Fibroblast of lung (primary cell): ENCODE measurements around the gene ZNF334. TPM values are rescaled to one million over a fixed set of nuclear protein-coding genes. Genes with fewer than 3 reads are reported as not detected.

Experiments
- DNase-seq, 2 donors: peaks; one replicate each; pipeline versions ENCODE4 v3.0.0 to v3.0.0-alpha.2; 2010; ENCODE audit warnings: low read depth in 2 of 2
- H2AFZ ChIP-seq: 2 replicates; pipeline ENCODE4 v1.5.1; 2012; ENCODE audit warnings: low read length, control low read depth, inconsistent platforms
- H3K27ac ChIP-seq: 2 replicates; pipeline ENCODE4 v1.5.1; 2011; ENCODE audit warnings: low read length, control low read depth; ENCODE audit not compliant: insufficient read depth
- H3K27me3 ChIP-seq: 2 replicates; pipeline ENCODE4 v1.5.1; 2011; ENCODE audit warnings: mild to moderate bottlenecking, low read length; ENCODE audit not compliant: control insufficient read depth, insufficient read depth
- H3K36me3 ChIP-seq: 2 replicates; pipeline ENCODE4 v1.5.1; 2011; ENCODE audit warnings: low read length; ENCODE audit not compliant: control insufficient read depth, insufficient read depth
- H3K4me1 ChIP-seq: 2 replicates; pipeline ENCODE4 v1.5.1; 2011; ENCODE audit warnings: low read length; ENCODE audit not compliant: control insufficient read depth, insufficient read depth; ENCODE audit errors: extremely low read depth
- H3K4me2 ChIP-seq: 2 replicates; pipeline ENCODE4 v1.5.1; 2011; ENCODE audit warnings: low read length, control low read depth; ENCODE audit not compliant: insufficient read depth; ENCODE audit errors: extremely low read depth
- H3K4me3 ChIP-seq, 4 experiments: fragments of 200-600 bp in 1 of 4; sonication (generic) in 1 of 4; replicated peaks in 1 of 4; 2 replicates each; pipeline ENCODE4 v1.5.1; 2011 to 2016; ENCODE audit warnings: low read length in 4 of 4, low read depth in 3 of 4, mild to moderate bottlenecking in 3 of 4, control low read depth in 2 of 4, inconsistent platforms in 1 of 4, mixed read lengths in 1 of 4; ENCODE audit not compliant: insufficient read depth in 1 of 4; ENCODE audit errors: control extremely low read depth in 1 of 4
- H3K79me2 ChIP-seq: 2 replicates; pipeline ENCODE4 v1.5.1; 2012; ENCODE audit warnings: mild to moderate bottlenecking, low read length, inconsistent platforms; ENCODE audit not compliant: control insufficient read depth, insufficient read depth
- H3K9ac ChIP-seq: 2 replicates; pipeline ENCODE4 v1.5.1; 2011; ENCODE audit warnings: mild to moderate bottlenecking, low read length, control low read depth; ENCODE audit not compliant: insufficient read depth
- H3K9me3 ChIP-seq: 2 replicates; pipeline ENCODE4 v1.5.1; 2012; ENCODE audit warnings: low read depth, low read length; ENCODE audit not compliant: control insufficient read depth, insufficient read depth
- H4K20me1 ChIP-seq: 2 replicates; pipeline ENCODE4 v1.5.1; 2011; ENCODE audit warnings: low read length; ENCODE audit not compliant: control insufficient read depth, insufficient read depth; ENCODE audit errors: extremely low read depth
- EZH2 ChIP-seq: IDR thresholded peaks from 2 replicates; pipeline ENCODE4 v1.5.1; 2012; ENCODE audit warnings: low read length, control low read depth, mild to moderate bottlenecking; ENCODE audit errors: missing control alignments
- polyA plus RNA-seq, 2 donors: library from polyadenylated mRNA; depleted of rRNA in 1 of 2; stranded (reverse) in 1 of 2; unstranded in 1 of 2; fragments of >200 nt; gene quantifications; 2 replicates each; pipeline ENCODE4 v1.2.1, GENCODE V29; 2011 to 2012; ENCODE audit warnings: missing spikeins in 1 of 2
- total RNA-seq: library from RNA; depleted of rRNA; stranded (reverse); fragments of >200 nt; gene quantifications from 2 replicates; pipeline ENCODE4 v1.2.1, GENCODE V29; 2014
- TF ChIP-seq, protein P1 (sequence below), 2 donors: IDR thresholded peaks in 1 of 2; conservative IDR thresholded peaks in 1 of 2; 1 replicate in 1 of 2; 2 replicates in 1 of 2; pipeline ENCODE4 v1.5.1; 2011 to 2012; ENCODE audit warnings: low read length in 2 of 2, control low read depth in 1 of 2, inconsistent platforms in 1 of 2, low read depth in 1 of 2, mild to moderate bottlenecking in 1 of 2

ZNF334 gene
- total and polyA plus RNA-seq, 2 donors (not counting 1 experiment from before 2014, with no cell fraction given): 0.99 to 7.9 TPM

DNA sequence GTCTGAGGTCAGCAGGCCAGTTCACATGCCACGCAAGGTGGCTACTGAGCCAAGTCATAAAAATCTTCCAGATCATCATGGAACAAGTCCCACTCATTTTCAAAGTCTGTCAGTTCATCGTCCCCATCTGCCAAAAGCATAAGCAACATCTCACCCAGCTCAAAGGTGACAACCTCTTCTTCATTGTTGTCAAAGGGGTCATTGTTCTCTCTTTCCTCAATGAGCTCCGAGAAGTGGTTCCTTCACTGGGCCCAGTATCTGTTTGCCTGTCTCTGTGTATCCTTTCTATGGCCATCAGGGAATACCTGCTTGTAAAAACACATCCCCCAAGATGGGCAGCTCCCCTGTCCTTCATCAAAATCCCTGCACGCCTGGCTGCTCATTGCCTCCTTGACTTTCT, 49.5 kb downstream of the ZNF334 start:
- H3K36me3 ChIP-seq: no peaks in the 10 kb centered on the region
- no peak for DNase-seq
- H3K9ac ChIP-seq: no peak overlapping the region

DNA sequence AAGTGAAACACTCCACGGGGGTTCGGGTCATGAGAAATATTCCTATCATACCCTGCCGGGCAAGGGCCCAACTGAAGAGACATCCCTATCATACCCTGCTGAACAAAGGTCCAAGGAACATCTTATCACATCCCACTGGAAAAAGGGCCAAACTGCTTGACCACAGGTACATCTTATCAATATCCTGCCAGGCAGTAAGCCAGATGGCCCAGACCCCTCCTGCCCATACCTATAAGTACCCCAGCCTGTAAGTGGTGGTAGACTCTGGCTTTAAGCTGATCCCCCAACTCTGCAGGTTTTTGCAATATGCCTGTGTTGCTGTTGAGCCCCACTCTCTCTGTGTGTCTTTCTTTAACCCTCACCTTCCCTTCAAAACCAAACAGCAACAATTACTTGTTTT, 51.6 kb downstream of the ZNF334 start:
- Histone ChIP-seq H4K20me1 (no peaks in the 10 kb centered on the region), H3K79me2 (no peaks in the 10 kb centered on the region), H3K27me3 (peaks cover 3% of the 10 kb centered on the region), H3K27ac (no peak overlapping the region), H3K9ac (no peak overlapping the region), H2AFZ (no peak overlapping the region), H3K9me3 (no peaks in the 10 kb centered on the region), H3K4me3 (no peak overlapping the region), H3K4me1 (no peaks in the 10 kb centered on the region), H3K36me3 (no peaks in the 10 kb centered on the region), H3K4me2 (no peak overlapping the region)
- DNase-seq: no peak
- TF ChIP-seq, protein P1, sequence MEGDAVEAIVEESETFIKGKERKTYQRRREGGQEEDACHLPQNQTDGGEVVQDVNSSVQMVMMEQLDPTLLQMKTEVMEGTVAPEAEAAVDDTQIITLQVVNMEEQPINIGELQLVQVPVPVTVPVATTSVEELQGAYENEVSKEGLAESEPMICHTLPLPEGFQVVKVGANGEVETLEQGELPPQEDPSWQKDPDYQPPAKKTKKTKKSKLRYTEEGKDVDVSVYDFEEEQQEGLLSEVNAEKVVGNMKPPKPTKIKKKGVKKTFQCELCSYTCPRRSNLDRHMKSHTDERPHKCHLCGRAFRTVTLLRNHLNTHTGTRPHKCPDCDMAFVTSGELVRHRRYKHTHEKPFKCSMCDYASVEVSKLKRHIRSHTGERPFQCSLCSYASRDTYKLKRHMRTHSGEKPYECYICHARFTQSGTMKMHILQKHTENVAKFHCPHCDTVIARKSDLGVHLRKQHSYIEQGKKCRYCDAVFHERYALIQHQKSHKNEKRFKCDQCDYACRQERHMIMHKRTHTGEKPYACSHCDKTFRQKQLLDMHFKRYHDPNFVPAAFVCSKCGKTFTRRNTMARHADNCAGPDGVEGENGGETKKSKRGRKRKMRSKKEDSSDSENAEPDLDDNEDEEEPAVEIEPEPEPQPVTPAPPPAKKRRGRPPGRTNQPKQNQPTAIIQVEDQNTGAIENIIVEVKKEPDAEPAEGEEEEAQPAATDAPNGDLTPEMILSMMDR (conservative IDR thresholded peaks at IDR 0.05 in 1 of 2, IDR thresholded peaks at IDR 0.05 in 1 of 2; ENCODE audit: low read depth in 1 of 2, low read length in 2 of 2): no peak
- no peak for TF ChIP-seq EZH2

More for the DNA sequence above, 49.5 kb downstream of the ZNF334 start:
- Histone ChIP-seq H3K9me3 (no peaks in the 10 kb centered on the region), H3K27me3 (no peaks in the 10 kb centered on the region), H2AFZ (no peak overlapping the region), H4K20me1 (no peaks in the 10 kb centered on the region), H3K27ac (no peak overlapping the region), H3K4me2 (no peak overlapping the region), H3K4me3 (no peak overlapping the region), H3K4me1 (no peaks in the 10 kb centered on the region), H3K79me2 (no peaks in the 10 kb centered on the region)
- TF ChIP-seq, protein P1 (conservative IDR thresholded peaks at IDR 0.05 in 1 of 2, IDR thresholded peaks at IDR 0.05 in 1 of 2; ENCODE audit: low read depth in 1 of 2, low read length in 2 of 2): no peak
- no peak for TF ChIP-seq EZH2

DNA sequence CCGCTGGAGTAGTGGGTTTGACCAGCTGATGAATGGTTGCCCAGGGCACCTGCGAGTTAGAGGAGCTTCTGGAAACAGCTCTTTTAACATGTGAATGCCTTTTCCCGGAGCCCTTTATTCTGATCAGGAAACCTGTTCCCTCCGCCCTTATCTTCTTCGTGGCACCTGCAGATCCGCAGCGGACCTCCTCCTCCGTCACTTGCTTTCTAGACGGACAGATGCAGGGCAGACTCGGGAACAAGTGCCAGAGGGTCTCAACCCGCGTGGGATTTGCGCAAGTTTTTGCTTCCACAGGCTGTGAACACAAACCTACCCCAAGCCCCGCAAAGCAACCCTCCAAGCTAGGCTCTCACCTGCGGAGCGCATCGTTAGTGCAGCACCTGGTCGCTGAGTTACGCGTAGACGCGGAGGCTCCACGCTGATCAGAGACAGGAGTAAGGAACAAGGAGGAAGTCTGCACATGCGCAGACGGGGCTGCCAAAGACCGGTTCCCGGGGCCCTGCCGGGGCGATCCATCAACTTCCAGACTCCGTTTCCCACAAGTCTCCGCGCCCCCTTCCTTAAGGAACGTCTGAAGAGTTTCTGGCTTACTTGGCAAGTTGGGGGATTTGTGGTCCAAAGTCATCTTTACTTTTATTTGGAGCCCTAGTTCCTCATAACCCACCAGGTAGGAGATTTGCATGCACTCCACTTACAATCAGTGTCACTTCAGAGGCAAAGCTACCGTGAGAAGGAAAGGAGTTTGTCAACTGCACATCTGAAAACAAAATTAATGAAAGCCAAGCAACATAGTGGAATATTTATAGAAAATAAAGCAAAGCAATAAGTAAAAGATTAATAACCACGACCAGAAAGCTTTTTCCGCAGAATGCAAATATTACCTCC, 54.3 kb downstream of the ZNF334 start:
- peaks cover 3% of the 10 kb centered on the region for H3K27me3 ChIP-seq
- H3K4me2 ChIP-seq: no peak overlapping the region
- H3K9me3 ChIP-seq: no peaks in the 10 kb centered on the region
- H3K79me2 ChIP-seq: no peaks in the 10 kb centered on the region
- peak overlapping the region in 1 of 4 experiments; percentile 54 for H3K4me3 ChIP-seq
- peak in 1 of 2 donors; percentile 23 for DNase-seq
- no peaks in the 10 kb centered on the region for H3K4me1 ChIP-seq
- H2AFZ ChIP-seq: no peak overlapping the region
- no peaks in the 10 kb centered on the region for H3K36me3 ChIP-seq
- no peak overlapping the region for H3K27ac ChIP-seq
- no peaks in the 10 kb centered on the region for H4K20me1 ChIP-seq
- no peak for TF ChIP-seq EZH2
- TF ChIP-seq, protein P1 (conservative IDR thresholded peaks at IDR 0.05 in 1 of 2, IDR thresholded peaks at IDR 0.05 in 1 of 2; ENCODE audit: low read depth in 1 of 2, low read length in 2 of 2): no peak
- H3K9ac ChIP-seq: no peak overlapping the region
